ENCODE data around the gene DEGS2.
A peak's percentile ranks its signal among the peaks of the same experiment; 100 is the strongest.
"Not testable (repeated sequence)": the region's sequence is repeated elsewhere in the genome, so short reads cannot be mapped to it uniquely, and the experiment has no call there.

DEGS2 gene

GRCh38 chr14:100159094-100159864, at the start of gene DEGS2:
TSS of gene DEGS2 (minus strand) at chr14:100159645. CDS start at chr14:100159587, 58 bp downstream.
- no peak for DNase-seq

GRCh38 chr14:100208136-100208535, 48.7 kb upstream of the DEGS2 start:
- DNase-seq: not testable (repeated sequence)

GRCh38 chr14:100207588-100207987, 48.1 kb upstream of the DEGS2 start:
- DNase-seq: not testable (repeated sequence)

- DNase-seq: not testable (repeated sequence)
Measured at GRCh38 chr14:100204835-100205167, 45.4 kb upstream of the DEGS2 start.

GRCh38 chr14:100203962-100204834, 44.8 kb upstream of the DEGS2 start:
- DNase-seq: no peak

GRCh38 chr14:100203146-100203545, 43.7 kb upstream of the DEGS2 start:
- DNase-seq: no peak

- no peak for DNase-seq
Measured at GRCh38 chr14:100202712-100203111, 43.3 kb upstream of the DEGS2 start.

DNA sequence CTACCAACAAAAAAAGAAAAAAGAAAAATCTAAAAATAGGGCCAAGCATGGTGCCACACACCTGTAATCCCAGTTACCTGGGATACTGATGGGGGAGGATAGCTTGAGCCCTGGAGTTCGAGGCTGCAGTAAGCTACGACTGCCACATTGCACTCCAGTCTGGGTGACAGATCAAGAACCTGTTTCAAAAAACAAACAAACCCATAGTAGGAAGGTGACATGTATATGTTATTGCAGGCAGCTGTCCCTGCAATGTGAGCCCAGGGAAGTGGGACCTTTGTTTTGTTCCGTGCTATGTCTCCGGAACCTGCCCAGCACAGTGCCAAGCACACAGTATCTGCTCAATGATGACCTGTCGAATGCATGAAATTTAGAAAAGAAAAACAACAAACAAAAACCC, 42.3 kb upstream of the DEGS2 start:
- no peak for DNase-seq

DNA sequence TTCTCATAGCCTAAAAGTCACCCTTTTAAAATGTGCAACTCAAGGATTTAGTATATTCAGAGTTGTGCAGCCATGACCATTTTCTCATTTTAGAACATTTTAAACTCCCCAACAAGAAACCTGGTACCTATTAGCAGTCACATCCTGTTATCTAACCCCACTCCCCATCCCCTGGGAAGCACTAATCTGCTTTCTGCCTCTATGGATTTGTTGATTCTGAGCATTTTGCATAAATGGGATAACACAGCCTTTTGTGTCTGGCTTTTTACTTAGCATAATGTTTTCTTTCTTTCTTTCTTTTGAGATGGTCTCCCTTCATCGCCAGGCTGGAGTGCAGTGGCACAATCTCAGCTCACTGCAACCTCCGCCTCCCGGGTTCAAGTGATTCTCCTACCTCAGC, 40.9 kb upstream of the DEGS2 start:
- no peak for DNase-seq

DNA sequence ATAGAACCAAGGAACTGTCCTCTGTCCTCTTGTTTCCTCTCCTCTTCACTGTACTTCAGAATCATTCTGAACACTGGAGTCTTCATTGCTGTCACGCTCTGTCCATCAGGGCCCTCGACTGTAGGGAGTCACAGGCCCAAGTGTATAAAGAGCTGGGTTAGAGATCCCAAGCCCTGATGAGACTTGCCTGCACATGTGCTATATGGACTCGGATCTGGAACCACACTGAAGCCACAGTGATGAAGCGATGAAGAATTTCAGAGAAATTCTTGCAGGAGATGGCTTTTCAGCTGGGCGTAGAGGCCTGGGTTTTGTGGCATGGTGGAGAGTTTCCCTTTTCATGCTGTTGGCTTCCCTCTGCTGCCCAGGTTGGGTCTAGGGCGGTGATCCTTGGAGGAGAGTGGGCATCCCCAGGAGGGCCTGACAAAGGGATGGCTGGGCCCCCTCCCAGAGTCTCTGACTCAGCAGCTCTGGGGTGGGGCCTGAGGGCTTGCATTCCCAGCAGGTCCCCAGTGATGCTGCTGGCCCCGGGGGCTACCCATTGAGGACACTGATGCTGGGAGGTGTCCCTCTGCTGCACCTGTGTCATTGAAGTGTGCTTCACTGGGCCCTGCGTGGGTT, 39.9 kb upstream of the DEGS2 start:
- DNase-seq: no peak

- no peak for DNase-seq
Measured at GRCh38 chr14:100193417-100194357, 34.2 kb upstream of the DEGS2 start.

DNA sequence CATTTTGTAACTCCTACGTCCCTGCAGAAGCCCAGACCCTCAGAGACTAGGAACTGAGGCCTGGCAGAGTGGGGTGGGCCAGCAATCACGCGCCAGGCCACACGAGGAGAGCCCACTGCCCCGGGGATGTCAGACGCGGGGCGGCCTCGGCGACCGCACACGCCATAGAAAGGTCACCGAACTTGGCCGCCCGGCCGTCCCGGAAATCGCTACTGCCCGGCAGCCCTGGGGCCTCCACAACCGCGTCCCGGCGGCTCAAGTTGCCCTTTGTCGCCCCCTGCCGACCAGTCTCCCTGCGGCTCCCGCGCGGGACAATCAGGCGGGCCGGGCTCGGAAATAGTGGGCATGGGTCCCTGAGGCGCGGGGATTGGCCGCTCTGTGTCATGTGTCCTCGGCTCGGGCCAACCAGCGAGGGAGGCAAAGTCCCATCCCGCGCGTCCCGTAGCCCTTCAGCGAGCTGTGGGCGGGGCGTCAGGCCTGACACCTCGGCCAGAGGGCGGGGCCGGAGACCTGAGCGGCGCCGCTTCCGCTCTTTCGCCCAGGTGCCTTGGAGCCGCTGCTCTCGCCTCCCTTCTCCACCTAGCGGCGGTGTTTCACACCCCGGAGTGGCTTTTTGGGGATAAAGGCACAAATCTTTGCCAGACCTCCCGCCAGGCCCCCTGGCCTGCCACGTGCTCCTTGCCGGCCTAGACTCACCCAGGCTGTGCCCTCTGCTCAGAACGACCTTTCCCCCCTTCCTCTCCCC, 33.4 kb upstream of the DEGS2 start:
- DNase-seq: peak; percentile 96

DNA sequence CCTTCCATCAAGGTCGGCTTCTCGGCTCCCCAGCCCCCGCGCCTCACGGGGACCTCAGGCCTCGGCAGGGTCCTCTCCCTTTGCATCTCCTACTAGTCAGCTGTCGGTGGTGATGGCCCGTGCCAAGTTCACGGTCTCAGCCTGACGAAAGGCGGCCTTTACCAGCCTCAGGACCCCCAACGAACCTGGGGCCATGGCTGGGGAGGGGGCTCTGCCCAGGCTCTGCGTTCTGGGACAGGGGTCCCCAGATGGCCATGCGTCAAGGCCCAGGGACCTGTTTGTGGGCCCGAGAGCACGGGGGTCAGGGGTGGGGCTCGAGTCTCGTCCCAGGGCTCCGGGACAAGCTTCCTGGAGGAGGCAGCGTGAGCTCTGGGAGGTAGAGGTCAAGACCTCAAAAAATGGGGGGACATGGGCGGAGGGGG, 32.8 kb upstream of the DEGS2 start:
- no peak for DNase-seq

DNA sequence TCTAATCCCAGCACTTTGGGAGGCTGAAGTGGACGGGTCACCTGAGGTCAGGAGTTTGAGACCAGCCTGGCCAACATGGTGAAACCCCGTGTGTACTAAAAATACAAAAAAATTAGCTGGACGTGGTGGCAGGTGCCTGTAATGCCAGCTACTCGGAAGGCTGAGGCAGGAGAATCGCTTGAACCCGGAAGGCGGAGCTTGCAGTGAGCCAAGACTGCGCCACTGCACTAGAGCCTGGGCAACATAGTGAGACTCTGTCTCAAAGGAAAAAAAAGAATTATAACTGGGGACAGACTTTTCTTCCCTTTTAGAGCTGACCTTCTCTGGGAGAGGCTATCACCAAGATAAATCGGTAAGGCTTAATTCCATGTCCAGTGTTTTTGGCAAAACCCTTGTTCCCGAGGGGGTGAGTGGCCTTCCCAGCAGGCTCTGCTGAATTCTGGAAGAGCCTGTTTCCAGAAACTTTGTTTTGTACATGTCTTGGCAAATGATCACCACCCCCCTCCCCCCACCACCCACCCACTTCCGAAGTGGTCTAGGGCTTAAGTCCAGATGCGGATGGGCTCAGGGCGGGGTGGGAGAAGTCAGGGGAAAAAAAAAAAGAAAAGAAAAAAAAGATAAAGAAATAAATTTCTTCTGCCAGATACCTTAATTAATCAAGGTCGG, 32.3 kb upstream of the DEGS2 start:
- DNase-seq: no peak

- no peak for DNase-seq
Measured at GRCh38 chr14:100190126-100190525, 30.7 kb upstream of the DEGS2 start.

- no peak for DNase-seq
Measured at GRCh38 chr14:100188392-100189030, 29.1 kb upstream of the DEGS2 start.

- no peak for DNase-seq
Measured at GRCh38 chr14:100187247-100187833, 27.9 kb upstream of the DEGS2 start.

GRCh38 chr14:100181876-100182551, 22.6 kb upstream of the DEGS2 start:
- DNase-seq: not testable (repeated sequence)

DNA sequence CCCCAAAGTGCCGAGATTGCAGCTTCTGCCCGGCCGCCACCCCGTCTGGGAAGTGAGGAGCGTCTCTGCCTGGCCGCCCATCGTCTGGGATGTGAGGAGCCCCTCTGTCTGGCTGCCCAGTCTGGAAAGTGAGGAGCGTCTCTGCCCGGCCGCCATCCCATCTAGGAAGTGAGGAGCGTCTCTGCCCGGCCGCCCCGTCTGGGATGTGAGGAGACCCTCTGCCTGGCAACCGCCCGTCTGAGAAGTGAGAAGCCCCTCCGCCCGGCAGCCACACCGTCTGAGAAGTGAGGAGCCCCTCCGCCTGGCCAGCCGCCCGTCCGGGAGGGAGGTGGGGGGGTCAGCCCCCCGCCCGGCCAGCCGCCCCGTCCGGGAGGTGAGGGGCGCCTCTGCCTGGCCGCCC, 21.2 kb upstream of the DEGS2 start:
- DNase-seq: not testable (repeated sequence)

DNA sequence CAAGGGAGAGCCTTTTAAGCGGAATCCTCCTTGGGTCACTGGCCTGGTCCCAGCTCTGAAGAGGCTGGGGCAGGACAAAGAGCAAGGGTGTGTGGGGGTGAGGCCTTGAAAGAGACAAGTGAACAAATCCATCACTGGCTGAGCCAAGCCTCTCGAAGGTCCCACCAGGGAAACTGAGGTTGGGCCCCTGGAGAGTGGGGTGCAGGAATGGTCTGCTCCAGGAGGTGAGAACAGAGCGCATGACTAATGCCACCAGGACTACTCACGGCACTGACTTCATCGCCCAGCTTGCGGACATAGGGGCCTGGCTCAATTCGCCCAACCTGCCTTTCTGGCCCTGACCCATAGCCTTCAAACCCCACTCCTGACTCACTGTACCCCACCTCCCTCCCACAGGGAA, 19.2 kb upstream of the DEGS2 start:
- no peak for DNase-seq
